Measurements from ENCODE around the gene PTPN13. TPM values are rescaled to one million over a fixed set of nuclear protein-coding genes. Genes with fewer than 3 reads are reported as not detected.

PTPN13 gene
- total RNA-seq, 2 donors from 2014 or later, result 130 to 238 TPM

GRCh38 chr4:86661006-86661405 lies 66.9 kb downstream of the PTPN13 start:
- H3K4me3 ChIP-seq (ENCODE audit: low read length), result no peak overlapping the region
- H3K27me3 Mint-ChIP-seq (ENCODE audit: insufficient read depth), result no peaks in the 10 kb centered on the region
- H3K4me3 Mint-ChIP-seq, result no peak overlapping the region
- H3K27me3 ChIP-seq (ENCODE audit: control insufficient read depth, insufficient read depth, low read length, poor library complexity, severe bottlenecking), result no peaks in the 10 kb centered on the region
- H3K9me3 Mint-ChIP-seq, result peaks cover 23% of the 10 kb centered on the region
- no peak for TF ChIP-seq CTCF (conservative IDR thresholded peaks at IDR 0.05)
- no peaks in the 10 kb centered on the region for H3K4me1 ChIP-seq (ENCODE audit: control insufficient read depth, insufficient read depth, low read length)
- H3K36me3 Mint-ChIP-seq (ENCODE audit: low read depth), result peaks cover 27% of the 10 kb centered on the region
- peaks cover 21% of the 10 kb centered on the region for H3K36me3 ChIP-seq (ENCODE audit: control insufficient read depth, insufficient read depth, low read length)
- H3K9ac ChIP-seq (ENCODE audit: extremely low read depth, low read length, poor library complexity, severe bottlenecking), result no peak overlapping the region
- no peak for DNase-seq
- peaks cover 2% of the 10 kb centered on the region for H3K4me1 Mint-ChIP-seq
- H3K27ac Mint-ChIP-seq, result no peak overlapping the region
- H3K27ac ChIP-seq (ENCODE audit: low read depth, low read length), result no peak overlapping the region
- H3K9me3 ChIP-seq (ENCODE audit: control insufficient read depth, low read length), result peaks cover 22% of the 10 kb centered on the region

- peaks cover 2% of the 10 kb centered on the region for H3K4me1 Mint-ChIP-seq
Observed at GRCh38 chr4:86661418-86661817, 67.3 kb downstream of the PTPN13 start.

GRCh38 chr4:86664959-86665358 lies 70.8 kb downstream of the PTPN13 start:
- no peak overlapping the region for H3K4me3 Mint-ChIP-seq
- peaks cover 2% of the 10 kb centered on the region for H3K4me1 Mint-ChIP-seq
- no peak overlapping the region for H3K27ac Mint-ChIP-seq
- H3K36me3 Mint-ChIP-seq (ENCODE audit: low read depth), result peaks cover 20% of the 10 kb centered on the region
- WGBS, 2 experiments (ENCODE audit: insufficient coverage in 1 of 2, insufficient read length in 1 of 2), result 100% methylated on average over 1 of the region's 1 CpG; no CpG with 5 or more reads in 1 of the 2 experiments
- Histone ChIP-seq H3K4me1 (ENCODE audit: control insufficient read depth, insufficient read depth, low read length) (no peaks in the 10 kb centered on the region), H3K4me3 (ENCODE audit: low read length) (no peak overlapping the region), H3K27me3 (ENCODE audit: control insufficient read depth, insufficient read depth, low read length, poor library complexity, severe bottlenecking) (no peaks in the 10 kb centered on the region), H3K27ac (ENCODE audit: low read depth, low read length) (no peak overlapping the region), H3K36me3 (ENCODE audit: control insufficient read depth, insufficient read depth, low read length) (peaks cover 18% of the 10 kb centered on the region), H3K9me3 (ENCODE audit: control insufficient read depth, low read length) (peaks cover 4% of the 10 kb centered on the region), H3K9ac (ENCODE audit: extremely low read depth, low read length, poor library complexity, severe bottlenecking) (no peak overlapping the region)
- no peak for DNase-seq
- no peak for TF ChIP-seq CTCF (conservative IDR thresholded peaks at IDR 0.05)
- no peaks in the 10 kb centered on the region for H3K27me3 Mint-ChIP-seq (ENCODE audit: insufficient read depth)
- H3K9me3 Mint-ChIP-seq, result no peaks in the 10 kb centered on the region

More at GRCh38 chr4:86661418-86661817, 67.3 kb downstream of the PTPN13 start:
- Histone ChIP-seq H3K4me3 (ENCODE audit: low read length) (no peak overlapping the region), H3K36me3 (ENCODE audit: control insufficient read depth, insufficient read depth, low read length) (peaks cover 21% of the 10 kb centered on the region), H3K27ac (ENCODE audit: low read depth, low read length) (no peak overlapping the region), H3K9ac (ENCODE audit: extremely low read depth, low read length, poor library complexity, severe bottlenecking) (no peak overlapping the region), H3K27me3 (ENCODE audit: control insufficient read depth, insufficient read depth, low read length, poor library complexity, severe bottlenecking) (no peaks in the 10 kb centered on the region), H3K9me3 (ENCODE audit: control insufficient read depth, low read length) (peaks cover 22% of the 10 kb centered on the region), H3K4me1 (ENCODE audit: control insufficient read depth, insufficient read depth, low read length) (no peaks in the 10 kb centered on the region)
- 96% methylated on average over 1 of the region's 1 CpG; no CpG with 5 or more reads in 1 of the 2 experiments for WGBS, 2 experiments (ENCODE audit: insufficient coverage in 1 of 2, insufficient read length in 1 of 2)
- peaks cover 19% of the 10 kb centered on the region for H3K9me3 Mint-ChIP-seq
- H3K27me3 Mint-ChIP-seq (ENCODE audit: insufficient read depth), result no peaks in the 10 kb centered on the region
- peaks cover 27% of the 10 kb centered on the region for H3K36me3 Mint-ChIP-seq (ENCODE audit: low read depth)
- no peak for TF ChIP-seq CTCF (conservative IDR thresholded peaks at IDR 0.05)
- no peak for DNase-seq
- no peak overlapping the region for H3K27ac Mint-ChIP-seq
- H3K4me3 Mint-ChIP-seq, result no peak overlapping the region
